GM10266 (cell line): ENCODE measurements around the gene TAB3.

Experiments
- DNase-seq: peaks from one replicate; pipeline ENCODE4 v3.0.0; 2012; ENCODE audit errors: extremely low spot score
- TF ChIP-seq, protein P1 (sequence below): IDR thresholded peaks from 2 replicates; pipeline ENCODE4 v1.5.1; 2012; ENCODE audit warnings: mild to moderate bottlenecking, low read depth; ENCODE audit not compliant: control insufficient read depth, insufficient read depth; ENCODE audit errors: missing control alignments

TAB3 gene

DNA sequence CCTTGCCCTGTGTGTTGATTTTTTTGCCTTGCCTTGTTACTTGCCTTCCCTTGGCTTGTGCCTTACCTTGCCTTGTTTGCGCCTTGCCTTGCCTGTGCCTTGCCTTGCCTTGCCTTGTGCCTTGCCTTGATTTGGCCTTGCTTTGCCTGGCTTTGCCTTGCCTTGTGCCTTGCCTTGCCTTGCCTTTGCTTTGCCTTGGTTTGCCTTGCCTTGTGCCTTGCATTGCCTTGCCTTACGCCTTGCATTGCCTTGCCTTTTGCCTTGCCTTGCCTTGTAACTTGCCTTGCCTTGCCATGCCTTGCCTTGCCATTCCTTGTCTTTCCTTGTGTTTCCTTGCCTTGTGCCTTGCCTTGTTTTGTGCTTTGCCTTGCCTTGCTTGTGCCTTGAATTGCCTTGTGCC, 94.6 kb downstream of the TAB3 start:
- TF ChIP-seq, protein P1, sequence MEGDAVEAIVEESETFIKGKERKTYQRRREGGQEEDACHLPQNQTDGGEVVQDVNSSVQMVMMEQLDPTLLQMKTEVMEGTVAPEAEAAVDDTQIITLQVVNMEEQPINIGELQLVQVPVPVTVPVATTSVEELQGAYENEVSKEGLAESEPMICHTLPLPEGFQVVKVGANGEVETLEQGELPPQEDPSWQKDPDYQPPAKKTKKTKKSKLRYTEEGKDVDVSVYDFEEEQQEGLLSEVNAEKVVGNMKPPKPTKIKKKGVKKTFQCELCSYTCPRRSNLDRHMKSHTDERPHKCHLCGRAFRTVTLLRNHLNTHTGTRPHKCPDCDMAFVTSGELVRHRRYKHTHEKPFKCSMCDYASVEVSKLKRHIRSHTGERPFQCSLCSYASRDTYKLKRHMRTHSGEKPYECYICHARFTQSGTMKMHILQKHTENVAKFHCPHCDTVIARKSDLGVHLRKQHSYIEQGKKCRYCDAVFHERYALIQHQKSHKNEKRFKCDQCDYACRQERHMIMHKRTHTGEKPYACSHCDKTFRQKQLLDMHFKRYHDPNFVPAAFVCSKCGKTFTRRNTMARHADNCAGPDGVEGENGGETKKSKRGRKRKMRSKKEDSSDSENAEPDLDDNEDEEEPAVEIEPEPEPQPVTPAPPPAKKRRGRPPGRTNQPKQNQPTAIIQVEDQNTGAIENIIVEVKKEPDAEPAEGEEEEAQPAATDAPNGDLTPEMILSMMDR = no peak
- DNase-seq = no peak

DNA sequence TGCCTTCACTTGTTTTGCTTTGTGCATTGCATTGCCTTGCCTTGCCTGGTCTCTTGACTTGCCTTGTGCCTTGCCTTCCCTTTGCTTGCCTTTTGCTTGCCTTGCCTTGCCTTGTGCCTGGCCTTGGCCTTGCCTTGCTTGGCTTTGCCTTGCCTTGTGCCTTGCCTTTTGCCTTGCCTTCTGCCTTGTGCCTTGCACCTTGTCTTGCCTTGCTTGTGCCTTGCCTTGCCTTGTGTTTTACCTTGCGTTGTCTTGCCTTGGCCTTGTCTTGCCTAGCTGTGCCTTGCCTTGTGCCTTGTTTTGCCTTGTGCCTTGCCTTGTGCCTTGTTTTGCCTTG, 95.3 kb downstream of the TAB3 start:
- TF ChIP-seq, protein P1 = no peak
- DNase-seq = no peak

DNA sequence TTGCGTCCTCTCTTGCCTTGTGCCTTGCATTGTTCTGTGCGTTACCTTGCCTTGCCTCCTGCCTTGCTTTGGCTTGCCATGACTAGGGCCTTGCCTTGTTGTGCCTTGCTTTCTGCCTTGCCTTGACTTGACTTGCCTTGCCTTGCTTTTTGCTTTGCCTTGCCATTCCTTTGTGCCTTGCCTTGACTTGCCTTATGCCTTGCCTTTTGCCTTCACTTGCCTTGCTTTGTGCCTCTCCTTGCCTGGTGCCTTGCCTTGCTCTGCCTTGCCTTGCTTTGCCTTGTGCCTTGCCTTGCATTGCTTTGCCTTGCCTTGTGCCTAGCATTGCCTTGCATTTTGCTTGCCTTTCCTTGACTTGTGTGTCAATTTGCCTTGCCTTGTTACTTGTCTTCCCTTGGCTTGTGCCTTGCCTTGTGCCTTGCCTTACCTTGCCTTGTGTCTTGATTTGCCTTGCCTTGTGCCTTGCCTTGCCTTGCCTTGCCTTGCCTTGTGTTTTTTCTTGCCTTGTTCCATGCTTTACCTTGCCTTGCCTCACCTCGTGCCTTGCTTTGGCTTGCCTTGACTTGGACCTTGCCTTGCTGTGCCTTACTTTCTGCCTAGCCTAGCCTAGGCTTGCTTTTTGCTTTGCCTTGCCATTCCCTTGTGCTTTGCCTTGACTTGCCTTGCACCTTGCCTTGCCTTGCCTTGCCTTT, 95.8 kb downstream of the TAB3 start:
- DNase-seq = no peak
- TF ChIP-seq, protein P1 = no peak

DNA sequence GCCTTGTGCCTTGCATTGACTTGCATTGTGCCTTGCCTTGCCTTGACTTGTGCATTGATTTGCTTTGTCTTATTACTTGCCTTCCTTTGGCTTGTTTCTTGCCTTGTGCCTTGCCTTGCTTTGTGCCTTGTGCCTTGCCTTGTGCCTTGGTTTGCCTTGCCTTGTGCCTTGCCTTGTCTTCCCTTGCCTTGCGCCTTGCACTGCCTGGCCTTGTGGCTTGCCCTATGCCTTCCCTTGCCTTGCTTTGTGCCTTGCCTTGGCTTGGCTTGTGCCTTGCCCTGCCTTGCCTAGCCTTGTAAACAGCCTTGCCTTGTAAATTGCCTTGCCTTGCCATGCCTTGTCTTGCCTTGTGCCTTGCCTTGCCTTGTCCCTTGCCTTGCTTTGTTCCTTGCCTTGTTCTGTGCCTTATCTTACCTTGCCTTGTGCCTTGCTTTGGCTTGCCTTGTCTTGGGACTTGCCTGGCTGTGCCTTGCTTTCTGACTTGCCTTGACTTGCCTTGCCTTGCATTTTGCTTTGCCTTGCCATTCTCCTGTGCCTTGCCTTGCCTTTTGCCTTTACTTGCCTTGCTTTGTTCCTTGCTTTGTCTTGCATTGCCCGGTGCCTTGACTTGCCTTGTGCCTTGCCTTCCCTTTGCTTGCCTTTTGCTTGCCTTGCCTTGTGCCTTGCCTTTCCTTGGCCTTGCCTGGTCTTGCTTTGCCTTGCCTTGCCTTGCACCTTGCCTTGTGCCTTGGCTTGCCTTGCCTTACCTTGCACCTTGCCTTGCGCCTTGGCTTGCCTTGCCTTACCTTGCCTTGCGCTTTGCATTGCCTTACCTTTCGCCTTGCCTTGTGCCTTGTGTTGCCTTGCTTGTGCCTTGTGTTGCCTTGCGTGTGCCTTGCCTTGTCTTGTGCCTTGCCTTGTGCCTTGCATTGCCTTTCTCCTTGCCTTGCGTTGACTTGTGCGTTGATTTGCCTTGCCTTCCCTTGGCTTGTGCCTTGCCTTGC, 97.5 kb downstream of the TAB3 start:
- TF ChIP-seq, protein P1 = no peak
- no peak for DNase-seq

DNA sequence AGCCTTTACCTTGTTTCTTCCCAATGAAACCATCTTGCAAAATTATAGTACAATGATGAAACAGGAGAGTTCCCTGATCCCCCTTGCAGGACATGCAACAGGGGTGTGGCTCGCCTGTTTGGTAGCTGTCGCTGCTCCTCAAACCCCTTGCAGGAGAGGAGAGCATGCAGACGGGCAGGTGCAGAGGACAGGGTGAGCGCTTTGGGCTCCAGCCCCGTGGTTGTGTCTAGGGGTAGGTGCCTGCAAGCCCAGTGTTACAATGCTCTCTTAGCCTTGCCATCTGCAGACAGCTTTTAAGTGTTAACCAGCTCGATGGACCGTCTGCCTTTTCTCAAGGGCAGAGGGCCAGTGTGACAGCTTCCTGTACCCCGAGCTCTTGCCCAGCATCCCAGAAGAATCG, 102.0 kb downstream of the TAB3 start:
- no peak for DNase-seq
- TF ChIP-seq, protein P1 = no peak

DNA sequence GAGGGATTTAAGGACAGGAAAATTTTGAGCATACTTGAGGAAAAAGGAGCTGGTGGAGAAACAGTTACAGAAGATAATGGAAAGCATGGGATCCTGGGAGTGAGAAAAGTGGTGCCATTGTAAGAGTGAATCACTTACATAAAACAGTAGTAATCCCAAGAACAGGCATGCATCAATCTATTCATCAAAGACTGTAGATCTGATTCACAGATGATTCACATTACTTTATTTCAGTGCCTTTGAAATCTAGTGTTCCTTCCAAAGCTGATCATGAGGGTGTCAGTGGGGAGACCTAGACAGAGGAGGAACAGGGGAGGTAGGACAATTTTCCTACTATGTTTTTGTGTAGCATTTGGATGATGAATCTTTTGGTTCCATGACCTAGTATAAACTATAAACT, 102.7 kb downstream of the TAB3 start:
- TF ChIP-seq, protein P1 = no peak
- no peak for DNase-seq
